H1 (cell line): Measurements from ENCODE around the gene GNB1L. TPM values are rescaled to one million over a fixed set of nuclear protein-coding genes. Genes with fewer than 3 reads are reported as not detected.

Source experiments
- BRCA1 ChIP-seq: IDR thresholded peaks from 2 replicates; pipeline ENCODE4 v1.6.1; 2012; ENCODE audit warnings: low read depth, low read length, improper control_type of control experiment
- CTBP2 ChIP-seq: IDR thresholded peaks from 2 replicates; pipeline ENCODE4 v1.7.0; 2011; ENCODE audit warnings: borderline replicate concordance, mild to moderate bottlenecking, moderate library complexity, mixed read lengths, low read length; ENCODE audit not compliant: insufficient read depth, insufficient read length
- POLR2A ChIP-seq, 2 experiments: IDR thresholded peaks; 1 replicate in 1 of 2; 2 replicates in 1 of 2; pipeline ENCODE4 v1.6.1; 2011; ENCODE audit warnings: low read depth in 2 of 2, low read length in 2 of 2, mild to moderate bottlenecking in 2 of 2; ENCODE audit errors: control extremely low read depth in 1 of 2
- YY1 ChIP-seq: IDR thresholded peaks from 2 replicates; pipeline ENCODE4 v1.6.1; 2011; ENCODE audit warnings: low read depth, mild to moderate bottlenecking, low read length
- polyA plus RNA-seq, 7 experiments: library from polyadenylated mRNA; depleted of rRNA in 3 of 7; stranded (reverse) in 5 of 7; unstranded in 2 of 7; fragments of >200 nt in 5 of 7; fragments of 200-250 nt in 2 of 7; gene quantifications; 1 replicate in 5 of 7; 2 replicates in 1 of 7; 4 replicates in 1 of 7; pipeline versions ENCODE4 v1.2.1 to v1.2.3, GENCODE V29; 2011 to 2013; ENCODE audit warnings: missing spikeins in 2 of 7, mixed read lengths in 2 of 7
- total RNA-seq: library from RNA; stranded (reverse); fragmentation: NEBNext Ultra II Directional; extraction: Animal tissue kit (Norgen Biotek cat#: 25700); gene quantifications from 2 replicates; pipeline ENCODE4 v1.2.1, GENCODE V29; 2021
- TF ChIP-seq, protein P1 (sequence below): fragments of 300-600 bp; sonication (generic); IDR thresholded peaks from 2 replicates; pipeline ENCODE4 v1.7.1; 2012; ENCODE audit warnings: low read length, moderate library complexity, mild to moderate bottlenecking, inconsistent platforms; ENCODE audit not compliant: insufficient replicate concordance
- TF ChIP-seq, protein P2 (sequence below), 3 experiments: IDR thresholded peaks; 1 replicate in 2 of 3; 2 replicates in 1 of 3; pipeline versions ENCODE4 v1.5.1 to v1.6.1; 2011; ENCODE audit warnings: low read length in 3 of 3, mild to moderate bottlenecking in 3 of 3, inconsistent platforms in 2 of 3, low read depth in 1 of 3, moderate library complexity in 1 of 3; ENCODE audit not compliant: insufficient read depth in 1 of 3; ENCODE audit errors: control extremely low read depth in 1 of 3

Gene GNB1L
- total and polyA plus RNA-seq, 2 of the 8 experiments (the other 6 are each of a cell fraction or from before 2014, with no cell fraction given), result 14.0 to 15.6 TPM

DNA sequence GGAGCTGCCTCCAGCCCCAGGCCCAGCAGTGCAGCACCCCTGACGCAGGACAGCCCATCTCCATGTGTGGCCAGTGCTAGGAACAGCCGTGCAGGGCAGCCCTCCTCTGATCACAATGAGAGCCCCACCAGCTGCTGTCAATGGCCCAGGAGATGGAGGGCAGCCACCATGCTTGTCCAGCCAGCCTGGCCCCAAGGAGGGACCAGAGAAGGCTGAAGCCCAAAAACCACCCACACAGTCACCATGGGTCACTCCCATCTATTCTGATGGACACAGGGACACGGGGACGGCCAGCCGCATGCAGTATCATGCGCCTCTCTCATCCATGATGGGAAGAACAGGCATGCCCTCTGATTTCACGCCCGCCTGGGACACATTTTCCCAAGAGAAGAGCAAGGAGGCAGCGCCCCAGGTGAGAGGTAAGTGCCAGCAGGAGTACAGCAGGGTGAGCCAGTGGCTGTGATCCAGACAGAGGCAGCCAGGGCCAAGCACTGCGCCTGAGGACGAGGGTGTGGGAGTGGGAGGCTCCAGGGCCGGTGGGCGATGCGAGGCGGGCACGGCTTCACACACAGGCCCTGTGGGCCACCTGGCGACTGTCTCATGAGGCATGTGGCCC is 33.6 kb upstream of the GNB1L start (continued):
- TF ChIP-seq, protein P1, sequence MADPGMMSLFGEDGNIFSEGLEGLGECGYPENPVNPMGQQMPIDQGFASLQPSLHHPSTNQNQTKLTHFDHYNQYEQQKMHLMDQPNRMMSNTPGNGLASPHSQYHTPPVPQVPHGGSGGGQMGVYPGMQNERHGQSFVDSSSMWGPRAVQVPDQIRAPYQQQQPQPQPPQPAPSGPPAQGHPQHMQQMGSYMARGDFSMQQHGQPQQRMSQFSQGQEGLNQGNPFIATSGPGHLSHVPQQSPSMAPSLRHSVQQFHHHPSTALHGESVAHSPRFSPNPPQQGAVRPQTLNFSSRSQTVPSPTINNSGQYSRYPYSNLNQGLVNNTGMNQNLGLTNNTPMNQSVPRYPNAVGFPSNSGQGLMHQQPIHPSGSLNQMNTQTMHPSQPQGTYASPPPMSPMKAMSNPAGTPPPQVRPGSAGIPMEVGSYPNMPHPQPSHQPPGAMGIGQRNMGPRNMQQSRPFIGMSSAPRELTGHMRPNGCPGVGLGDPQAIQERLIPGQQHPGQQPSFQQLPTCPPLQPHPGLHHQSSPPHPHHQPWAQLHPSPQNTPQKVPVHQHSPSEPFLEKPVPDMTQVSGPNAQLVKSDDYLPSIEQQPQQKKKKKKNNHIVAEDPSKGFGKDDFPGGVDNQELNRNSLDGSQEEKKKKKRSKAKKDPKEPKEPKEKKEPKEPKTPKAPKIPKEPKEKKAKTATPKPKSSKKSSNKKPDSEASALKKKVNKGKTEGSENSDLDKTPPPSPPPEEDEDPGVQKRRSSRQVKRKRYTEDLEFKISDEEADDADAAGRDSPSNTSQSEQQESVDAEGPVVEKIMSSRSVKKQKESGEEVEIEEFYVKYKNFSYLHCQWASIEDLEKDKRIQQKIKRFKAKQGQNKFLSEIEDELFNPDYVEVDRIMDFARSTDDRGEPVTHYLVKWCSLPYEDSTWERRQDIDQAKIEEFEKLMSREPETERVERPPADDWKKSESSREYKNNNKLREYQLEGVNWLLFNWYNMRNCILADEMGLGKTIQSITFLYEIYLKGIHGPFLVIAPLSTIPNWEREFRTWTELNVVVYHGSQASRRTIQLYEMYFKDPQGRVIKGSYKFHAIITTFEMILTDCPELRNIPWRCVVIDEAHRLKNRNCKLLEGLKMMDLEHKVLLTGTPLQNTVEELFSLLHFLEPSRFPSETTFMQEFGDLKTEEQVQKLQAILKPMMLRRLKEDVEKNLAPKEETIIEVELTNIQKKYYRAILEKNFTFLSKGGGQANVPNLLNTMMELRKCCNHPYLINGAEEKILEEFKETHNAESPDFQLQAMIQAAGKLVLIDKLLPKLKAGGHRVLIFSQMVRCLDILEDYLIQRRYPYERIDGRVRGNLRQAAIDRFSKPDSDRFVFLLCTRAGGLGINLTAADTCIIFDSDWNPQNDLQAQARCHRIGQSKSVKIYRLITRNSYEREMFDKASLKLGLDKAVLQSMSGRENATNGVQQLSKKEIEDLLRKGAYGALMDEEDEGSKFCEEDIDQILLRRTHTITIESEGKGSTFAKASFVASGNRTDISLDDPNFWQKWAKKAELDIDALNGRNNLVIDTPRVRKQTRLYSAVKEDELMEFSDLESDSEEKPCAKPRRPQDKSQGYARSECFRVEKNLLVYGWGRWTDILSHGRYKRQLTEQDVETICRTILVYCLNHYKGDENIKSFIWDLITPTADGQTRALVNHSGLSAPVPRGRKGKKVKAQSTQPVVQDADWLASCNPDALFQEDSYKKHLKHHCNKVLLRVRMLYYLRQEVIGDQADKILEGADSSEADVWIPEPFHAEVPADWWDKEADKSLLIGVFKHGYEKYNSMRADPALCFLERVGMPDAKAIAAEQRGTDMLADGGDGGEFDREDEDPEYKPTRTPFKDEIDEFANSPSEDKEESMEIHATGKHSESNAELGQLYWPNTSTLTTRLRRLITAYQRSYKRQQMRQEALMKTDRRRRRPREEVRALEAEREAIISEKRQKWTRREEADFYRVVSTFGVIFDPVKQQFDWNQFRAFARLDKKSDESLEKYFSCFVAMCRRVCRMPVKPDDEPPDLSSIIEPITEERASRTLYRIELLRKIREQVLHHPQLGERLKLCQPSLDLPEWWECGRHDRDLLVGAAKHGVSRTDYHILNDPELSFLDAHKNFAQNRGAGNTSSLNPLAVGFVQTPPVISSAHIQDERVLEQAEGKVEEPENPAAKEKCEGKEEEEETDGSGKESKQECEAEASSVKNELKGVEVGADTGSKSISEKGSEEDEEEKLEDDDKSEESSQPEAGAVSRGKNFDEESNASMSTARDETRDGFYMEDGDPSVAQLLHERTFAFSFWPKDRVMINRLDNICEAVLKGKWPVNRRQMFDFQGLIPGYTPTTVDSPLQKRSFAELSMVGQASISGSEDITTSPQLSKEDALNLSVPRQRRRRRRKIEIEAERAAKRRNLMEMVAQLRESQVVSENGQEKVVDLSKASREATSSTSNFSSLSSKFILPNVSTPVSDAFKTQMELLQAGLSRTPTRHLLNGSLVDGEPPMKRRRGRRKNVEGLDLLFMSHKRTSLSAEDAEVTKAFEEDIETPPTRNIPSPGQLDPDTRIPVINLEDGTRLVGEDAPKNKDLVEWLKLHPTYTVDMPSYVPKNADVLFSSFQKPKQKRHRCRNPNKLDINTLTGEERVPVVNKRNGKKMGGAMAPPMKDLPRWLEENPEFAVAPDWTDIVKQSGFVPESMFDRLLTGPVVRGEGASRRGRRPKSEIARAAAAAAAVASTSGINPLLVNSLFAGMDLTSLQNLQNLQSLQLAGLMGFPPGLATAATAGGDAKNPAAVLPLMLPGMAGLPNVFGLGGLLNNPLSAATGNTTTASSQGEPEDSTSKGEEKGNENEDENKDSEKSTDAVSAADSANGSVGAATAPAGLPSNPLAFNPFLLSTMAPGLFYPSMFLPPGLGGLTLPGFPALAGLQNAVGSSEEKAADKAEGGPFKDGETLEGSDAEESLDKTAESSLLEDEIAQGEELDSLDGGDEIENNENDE, result no peak
- no peak for TF ChIP-seq YY1
- no peak for TF ChIP-seq CTBP2
- TF ChIP-seq POLR2A (IDR thresholded peaks at IDR 0.05; ENCODE audit: control extremely low read depth in 1 of 2, low read depth in 2 of 2, low read length in 2 of 2), result no peak
- TF ChIP-seq BRCA1, result no peak
- TF ChIP-seq, protein P2, sequence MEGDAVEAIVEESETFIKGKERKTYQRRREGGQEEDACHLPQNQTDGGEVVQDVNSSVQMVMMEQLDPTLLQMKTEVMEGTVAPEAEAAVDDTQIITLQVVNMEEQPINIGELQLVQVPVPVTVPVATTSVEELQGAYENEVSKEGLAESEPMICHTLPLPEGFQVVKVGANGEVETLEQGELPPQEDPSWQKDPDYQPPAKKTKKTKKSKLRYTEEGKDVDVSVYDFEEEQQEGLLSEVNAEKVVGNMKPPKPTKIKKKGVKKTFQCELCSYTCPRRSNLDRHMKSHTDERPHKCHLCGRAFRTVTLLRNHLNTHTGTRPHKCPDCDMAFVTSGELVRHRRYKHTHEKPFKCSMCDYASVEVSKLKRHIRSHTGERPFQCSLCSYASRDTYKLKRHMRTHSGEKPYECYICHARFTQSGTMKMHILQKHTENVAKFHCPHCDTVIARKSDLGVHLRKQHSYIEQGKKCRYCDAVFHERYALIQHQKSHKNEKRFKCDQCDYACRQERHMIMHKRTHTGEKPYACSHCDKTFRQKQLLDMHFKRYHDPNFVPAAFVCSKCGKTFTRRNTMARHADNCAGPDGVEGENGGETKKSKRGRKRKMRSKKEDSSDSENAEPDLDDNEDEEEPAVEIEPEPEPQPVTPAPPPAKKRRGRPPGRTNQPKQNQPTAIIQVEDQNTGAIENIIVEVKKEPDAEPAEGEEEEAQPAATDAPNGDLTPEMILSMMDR (IDR thresholded peaks at IDR 0.05; ENCODE audit: control extremely low read depth in 1 of 3, insufficient read depth in 1 of 3, low read depth in 1 of 3, low read length in 3 of 3), result no peak
